Right lung (tissue), 10 donors: ENCODE measurements around the gene ZNF283. TPM values are rescaled to one million over a fixed set of nuclear protein-coding genes. Genes with fewer than 3 reads are reported as not detected.
A peak's percentile ranks its signal among the peaks of the same experiment; 100 is the strongest.

Experiments
- DNase-seq, 2 donors: peaks; one replicate each; pipeline ENCODE4 v3.0.0-alpha.2; 2013
- long read RNA-seq, 8 donors: transcript quantifications; one replicate each; lab custom pipeline, GENCODE V29; 2026
- polyA plus RNA-seq, 5 donors: library from polyadenylated mRNA; unstranded; fragments of 120-200 nt; gene quantifications; one replicate each; pipeline versions ENCODE4 v1.2.1 to v1.2.3, GENCODE V29; 2013; ENCODE audit warnings: inconsistent platforms in 1 of 5, low replicate concordance in 1 of 5; ENCODE audit not compliant: insufficient read length in 5 of 5, insufficient read depth in 1 of 5

The ZNF283 gene
- 10 to 100 TPM; 10.0 to 24.2 (median 22.8) TPM for polyA plus RNA-seq
- long read RNA-seq, donor 1 = 0 reads
- long read RNA-seq, donor 2, partial matches to known transcripts = 5 of 5 reads
- long read RNA-seq, donor 2, other reads (novel, unspliced or antisense) = 0 of 5 reads
- long read RNA-seq, donor 3 = 0 reads
- long read RNA-seq, donor 4 = 0 reads
- long read RNA-seq, donor 5 = 0 reads
- long read RNA-seq, donor 6 = 0 reads
- long read RNA-seq, donor 7, partial matches to known transcripts = 0 of 1 reads
- long read RNA-seq, donor 7, other reads (novel, unspliced or antisense) = 0 of 1 reads
- long read RNA-seq, donor 8 = 0 reads

DNA sequence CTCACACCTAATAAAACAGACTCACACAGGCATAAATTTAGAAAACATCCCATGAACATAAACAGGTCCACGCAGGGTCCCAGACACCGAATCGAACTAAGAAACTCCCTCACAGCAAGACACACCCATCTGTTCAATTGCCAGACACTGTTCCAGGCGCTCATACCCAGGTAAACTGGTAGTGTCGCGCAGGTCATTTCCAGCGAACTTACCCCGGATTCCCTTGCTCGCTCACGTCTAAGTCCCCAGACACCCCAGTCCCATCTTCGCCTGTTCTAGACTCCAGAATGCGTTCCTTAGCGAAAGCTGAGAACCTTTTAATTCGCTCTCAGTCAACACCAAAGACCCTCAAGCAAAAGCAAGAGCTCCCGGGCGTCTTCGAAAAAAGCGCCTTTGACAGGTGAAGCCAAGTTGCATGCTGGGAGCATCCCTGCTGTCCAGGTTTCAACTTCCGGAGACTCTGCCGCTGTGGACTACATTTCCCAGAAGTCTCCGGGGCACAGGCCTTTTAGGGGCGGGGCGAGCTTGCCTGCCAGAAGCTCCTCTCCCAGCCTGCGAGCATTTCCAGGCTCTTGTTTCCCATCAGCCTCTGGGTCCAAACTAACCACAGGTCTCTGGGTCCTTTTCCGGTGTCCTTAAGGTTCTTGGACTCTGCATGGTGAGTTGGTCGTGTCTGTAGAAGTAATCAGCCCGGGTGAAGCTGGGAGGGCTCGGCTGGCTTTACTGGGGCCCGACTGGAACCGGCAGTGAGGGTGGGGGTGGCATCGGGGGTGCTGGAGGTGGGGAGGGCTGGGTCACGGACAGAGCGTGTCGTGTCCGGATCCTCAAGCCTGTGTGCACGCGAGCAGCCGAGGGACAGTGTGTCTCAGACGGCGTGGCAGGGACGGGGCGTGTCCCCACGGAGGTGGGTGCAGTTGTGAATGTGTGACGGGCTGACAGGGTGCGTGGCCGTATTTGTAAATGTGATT, at the start of gene ZNF283:
Gene ZNF283, plus strand, starts transcription at position 535 of the 968 bp plus-strand sequence. CDS start 6,184 bp downstream, outside the sequence.
- peak; percentile 74 to 83 for DNase-seq

DNA sequence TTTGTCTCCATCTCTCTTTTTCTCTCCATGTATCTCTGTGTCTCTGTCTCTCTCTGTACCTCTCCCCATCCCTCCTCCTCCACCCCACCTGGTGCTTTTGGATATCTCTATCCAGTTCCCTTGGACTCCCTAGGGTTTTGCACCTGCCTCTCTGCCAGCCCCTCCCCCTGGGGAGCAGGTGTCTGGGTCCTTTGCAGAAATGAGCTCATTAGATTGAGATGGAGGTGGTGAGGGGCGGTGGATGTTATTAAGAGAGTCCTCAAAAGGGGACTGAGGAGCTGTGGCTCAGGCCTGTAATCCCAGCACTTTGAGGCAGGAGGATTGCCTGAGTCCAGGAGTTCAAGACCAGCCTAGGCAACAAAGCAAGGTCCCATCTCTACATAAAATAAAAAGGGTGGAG, 48.5 kb upstream of the ZNF283 start:
- DNase-seq = no peak

DNA sequence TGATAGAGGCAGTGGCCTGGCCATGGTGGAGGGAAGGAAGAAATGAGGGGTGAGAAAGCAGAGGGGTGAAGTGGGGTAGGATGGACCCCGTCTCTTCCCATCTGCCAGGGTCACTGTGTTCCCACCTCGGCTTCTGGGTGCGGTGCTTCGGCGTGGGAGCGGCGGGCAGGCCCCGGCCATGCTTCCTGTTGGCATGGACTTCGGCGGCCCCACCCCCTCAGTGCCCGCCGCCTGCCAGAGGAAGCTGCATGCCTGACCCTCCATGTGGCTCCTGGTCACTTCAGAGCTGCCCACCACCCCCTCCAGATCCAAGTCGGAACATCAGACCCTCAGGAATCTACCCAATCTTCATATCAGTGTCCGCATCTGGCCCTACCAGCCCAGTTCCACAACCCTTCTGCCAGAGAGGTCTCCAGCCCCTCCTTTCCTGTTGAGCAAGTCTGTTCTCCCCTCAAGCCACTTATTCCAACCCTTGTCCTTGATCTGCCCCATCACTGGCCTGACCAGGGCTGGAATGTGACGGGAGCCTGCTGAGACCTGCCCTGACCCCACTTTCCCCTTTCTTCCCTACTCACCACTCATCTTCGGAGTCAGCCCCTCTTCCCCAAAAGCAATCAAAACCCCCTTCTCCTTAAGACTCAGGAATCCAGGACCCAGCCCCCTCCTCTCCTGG, 47.8 kb upstream of the ZNF283 start:
- no peak for DNase-seq

DNA sequence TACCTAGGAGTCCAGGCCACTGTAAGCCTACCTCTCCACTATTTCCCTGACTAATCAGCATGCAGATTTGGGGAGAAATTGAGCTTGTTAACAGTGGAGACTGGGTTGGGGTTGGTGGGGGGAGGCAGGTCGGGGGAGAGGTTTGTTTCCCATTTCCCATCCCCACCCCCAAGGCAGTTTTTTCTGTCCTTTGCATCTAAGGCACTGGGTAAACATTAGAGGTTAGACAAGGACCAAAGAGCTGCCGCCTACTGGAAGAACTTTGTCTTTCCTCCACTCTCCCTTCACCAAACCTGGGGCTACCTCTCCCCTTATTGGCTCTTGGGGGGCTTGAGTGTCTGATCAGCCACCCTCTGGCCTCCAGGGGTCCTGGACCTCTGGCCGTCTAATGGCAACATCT, 47.3 kb upstream of the ZNF283 start:
- no peak for DNase-seq

DNA sequence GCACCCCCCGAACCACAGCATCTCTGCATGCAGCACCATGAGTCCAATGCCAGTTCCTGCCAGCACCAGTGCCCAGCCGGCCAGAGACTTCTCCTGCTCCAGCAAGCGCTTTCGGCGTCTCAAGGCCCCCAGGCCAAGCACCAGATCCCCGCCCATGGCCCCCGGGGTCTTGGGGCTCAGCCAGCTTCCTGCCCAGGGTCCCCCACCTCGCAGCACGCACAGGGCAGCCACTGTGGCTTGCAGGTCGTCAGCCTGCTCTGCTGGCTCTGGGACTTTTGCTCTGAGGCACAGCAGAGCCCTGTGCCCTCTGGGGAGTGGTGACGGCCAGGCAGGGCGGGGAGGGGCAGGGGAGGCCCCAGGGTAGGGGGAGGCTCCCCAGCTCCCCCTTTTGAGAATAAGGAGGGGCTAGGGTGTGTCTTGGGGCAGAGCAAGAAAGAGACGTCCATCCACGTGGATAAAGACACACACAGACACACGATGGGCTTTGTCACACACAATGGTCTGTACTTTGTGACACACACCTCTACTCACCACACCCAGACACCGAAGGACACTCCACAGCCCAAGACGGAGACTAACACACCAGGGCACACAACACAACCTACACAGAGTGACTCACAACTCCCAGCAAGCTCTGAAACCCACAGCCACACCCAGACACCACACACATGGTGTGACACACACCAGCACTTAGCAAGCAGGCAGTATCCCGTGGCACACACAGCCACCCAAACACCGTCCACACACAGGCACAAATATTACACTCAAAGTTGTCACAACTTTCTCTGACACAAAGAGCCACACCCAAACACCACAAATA, 46.2 kb upstream of the ZNF283 start, which contains the start of gene KCNN4:
Gene KCNN4, minus strand, starts transcription at position 268 of the 820 bp plus-strand sequence. Its CDS starts 112 bp downstream, at position 156.
- DNase-seq = no peak

DNA sequence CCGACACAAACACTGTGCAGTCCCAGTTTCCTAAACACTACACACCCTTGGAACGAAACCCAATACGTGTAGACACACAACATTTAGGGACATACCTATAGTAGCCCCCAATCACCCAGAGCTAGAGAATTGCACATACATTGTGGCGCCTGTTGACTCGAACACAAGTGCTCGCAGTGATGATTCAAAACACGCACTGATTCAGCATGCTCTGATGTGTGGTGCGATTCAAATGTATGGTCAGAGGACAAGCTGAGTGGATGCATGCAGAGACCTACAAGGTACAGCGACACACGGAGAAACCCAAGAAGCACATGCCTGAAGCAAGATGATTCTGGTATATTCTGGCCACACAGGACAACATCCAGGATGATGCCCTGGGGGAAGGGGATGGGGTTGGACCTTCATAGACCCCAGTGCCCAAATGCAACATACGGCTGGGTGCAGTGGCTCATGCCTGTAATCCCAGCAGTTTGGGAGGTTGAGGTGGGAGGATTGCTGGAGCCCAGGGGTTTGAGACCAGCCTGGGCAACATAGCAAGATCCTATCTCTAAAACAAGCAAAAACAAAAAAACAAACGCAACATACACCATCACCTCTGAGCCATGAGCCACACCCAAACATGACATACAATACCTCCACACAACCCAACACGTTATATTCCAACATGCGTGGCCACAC, 45.4 kb upstream of the ZNF283 start:
- no peak for DNase-seq

DNA sequence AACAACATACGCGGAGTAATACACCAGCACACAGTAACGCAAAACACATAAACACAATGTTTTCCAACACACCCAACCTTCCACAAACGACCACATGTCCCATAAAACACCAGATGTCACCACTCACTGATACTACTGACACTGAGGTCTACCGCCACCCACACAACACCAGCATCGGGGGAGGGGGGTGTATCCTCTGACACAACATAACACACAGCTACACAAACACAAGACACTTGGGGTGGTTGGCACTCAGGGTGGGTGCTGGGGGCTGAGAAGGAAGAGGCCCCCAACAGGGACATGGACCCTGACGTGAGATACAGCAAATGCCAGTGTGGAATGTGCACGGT, 44.8 kb upstream of the ZNF283 start:
- no peak for DNase-seq

DNA sequence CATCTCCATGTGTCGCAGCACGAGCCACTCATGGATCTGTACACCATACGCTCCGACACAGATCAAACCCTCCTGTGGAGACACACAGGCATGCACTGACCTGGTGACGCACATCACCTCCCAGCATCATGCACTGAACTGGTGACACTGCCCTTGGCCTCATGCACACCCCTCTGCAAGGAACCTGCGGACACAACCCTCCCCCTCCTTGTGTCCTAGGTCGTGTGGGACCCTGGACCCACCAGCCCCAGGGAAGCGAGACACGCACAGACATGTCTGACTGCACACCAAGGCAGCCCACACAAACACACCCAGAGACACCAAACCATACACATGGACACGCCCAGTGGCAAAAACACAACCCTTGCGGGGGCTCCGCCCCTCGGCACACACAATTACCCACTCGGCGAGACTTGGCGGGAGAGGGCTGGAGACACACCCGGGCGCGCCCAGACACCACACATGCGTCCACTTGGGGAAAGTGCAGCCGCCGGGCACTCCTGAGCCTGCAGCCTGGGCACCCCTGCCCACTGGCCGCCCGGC, 44.4 kb upstream of the ZNF283 start:
- no peak for DNase-seq

DNA sequence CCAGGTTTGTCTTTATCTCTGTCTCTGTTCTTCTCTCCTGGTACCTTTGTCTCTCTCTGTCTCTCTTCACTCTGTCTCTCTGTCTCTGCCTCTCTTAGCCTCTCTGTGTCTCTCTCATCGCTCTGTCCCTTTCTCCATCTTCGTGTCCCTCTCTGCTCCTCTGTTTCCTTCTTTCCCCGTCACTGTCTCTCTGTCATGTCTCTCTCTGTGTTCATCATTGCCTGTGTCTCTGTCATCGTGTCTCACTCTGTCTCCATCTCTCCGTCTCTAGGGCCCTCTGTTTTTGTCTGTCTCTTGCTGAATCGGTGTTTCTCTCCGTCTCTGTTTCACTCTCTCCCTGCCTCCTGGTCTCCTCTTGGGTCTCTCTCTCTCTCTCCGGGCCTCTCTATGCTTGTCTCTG, 43.5 kb upstream of the ZNF283 start:
- no peak for DNase-seq

DNA sequence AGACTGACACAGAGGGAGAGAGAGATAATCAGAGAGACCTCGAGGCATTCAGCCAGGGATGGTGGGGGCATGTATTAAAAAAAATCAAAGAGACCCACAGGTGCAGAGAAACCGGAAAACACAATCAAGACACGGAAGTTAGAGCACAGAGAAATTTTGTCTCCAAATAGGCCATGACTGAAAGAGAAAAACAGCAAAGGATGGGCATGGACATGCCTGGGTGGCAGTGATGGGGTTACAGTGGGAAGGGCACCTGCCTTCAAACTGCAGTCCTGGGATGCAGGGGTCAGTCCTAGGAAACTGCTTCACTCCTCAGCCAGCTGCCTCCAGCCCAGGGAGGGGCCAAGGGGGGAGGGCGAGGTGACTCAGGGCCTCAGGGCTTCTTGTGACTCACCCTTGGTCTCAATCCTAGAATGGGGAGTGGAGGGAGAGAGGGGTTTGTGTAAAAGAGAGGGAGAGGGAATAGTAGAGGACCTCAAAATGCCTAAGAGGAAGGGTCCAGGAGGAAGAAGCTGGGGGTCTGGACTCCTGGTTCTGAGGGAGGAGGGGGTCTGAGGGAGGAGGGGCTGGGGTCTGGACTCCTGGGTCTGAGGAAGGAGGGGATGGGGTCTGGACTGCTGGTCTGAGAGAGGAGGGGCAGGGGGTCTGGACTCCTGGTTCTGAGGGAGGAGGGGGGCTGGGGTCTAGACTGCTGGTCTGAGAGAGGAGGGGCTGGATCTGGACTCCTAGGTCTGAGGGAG, 42.7 kb upstream of the ZNF283 start:
- DNase-seq = no peak

DNA sequence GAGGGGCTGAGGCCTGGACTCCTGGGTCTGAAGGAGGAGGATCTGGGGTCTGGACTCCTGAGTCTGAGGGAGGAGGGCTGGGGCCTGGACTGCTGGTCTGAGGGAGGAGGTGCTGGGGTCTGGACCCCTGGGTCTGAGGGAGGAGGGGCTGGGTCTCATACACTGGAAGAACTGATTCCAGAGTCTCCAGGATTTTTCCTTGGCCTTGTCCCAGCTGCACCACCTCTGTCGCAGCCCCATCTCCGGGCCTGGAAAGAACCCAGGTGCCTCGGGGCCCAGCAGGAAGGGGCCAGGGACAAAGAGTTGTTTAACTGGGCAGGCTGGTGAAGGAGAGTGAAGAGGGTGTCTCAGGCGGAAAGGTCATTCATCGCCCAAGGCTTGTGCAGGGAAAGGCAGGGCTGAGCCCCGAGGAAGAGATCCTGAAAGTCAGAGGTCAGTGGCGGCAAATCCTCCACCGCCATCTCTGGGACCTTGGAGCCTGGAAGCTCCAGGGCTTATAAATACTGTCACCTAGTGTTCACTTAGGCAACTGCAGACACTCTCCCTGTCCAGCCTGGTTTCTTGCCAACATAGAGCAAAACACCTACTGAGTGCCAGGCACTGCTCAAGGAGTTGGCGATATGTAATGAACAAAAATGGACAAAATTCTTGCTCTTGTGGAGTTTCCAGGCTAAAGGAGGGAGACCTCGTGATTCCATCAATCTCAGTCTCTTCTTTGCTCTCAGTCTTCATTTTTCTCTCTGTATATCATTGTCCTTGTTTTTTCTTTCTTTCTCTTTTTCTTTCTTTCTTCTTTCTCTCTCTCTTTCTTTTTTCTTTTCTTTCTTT, 41.9 kb upstream of the ZNF283 start:
- peak in 1 of 2 donors; percentile 45 for DNase-seq

DNA sequence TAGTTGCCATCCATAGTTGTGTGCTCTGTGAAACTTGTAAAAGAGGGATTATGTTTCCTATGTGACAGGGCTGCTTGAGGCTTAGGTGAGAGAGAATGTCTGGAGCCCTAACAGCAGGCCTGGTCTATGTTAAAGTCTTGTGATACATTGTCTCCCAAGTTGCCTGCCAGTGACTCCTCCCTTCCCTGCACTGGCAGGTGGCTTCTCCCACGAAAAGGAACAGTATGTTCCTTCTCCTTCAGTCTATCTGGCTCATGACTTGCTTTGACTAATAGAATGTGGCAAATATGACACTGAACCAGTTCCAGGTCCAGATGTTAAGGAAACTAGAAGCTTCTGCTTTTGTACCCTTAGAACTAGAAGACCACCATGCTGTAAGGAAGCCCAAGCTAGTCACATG, 40.5 kb upstream of the ZNF283 start:
- DNase-seq = no peak

DNA sequence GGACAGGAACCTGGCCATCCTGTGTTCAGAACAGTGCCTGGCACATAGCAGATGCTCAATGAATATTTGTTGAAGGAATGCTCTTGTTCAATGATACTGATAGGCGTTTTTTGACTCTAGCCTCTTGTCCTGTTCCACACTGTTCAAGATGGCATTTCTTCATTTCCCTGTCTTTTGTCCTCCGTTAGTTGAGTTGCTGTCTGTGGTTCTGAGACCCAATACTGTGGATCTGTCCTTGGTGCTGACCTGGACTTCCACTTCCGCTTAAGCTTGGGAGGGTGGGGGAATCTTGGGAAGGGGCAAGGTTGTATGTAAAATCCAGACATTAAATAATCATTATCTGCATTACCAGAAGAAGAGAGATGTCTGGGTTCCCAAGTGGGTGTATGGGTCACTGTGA, 38.1 kb upstream of the ZNF283 start:
- no peak for DNase-seq

DNA sequence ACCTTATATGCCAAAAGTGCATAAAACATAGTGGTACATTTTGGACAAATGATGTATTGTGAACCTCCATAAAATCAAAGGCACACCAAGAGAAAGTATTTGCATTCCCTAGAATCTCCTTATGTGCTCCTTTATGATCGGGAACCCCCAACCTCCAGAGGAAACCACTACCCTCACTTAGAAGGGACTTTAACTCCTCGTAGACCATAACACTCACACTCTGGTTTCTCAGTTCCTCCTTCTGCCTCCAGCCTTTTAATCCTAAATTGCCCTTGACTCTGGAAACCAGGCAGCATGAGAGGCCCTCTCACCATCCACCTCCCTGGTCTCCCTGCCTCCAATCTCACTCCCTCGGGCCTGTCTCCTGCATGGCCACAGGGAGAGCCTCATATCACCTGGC, 36.5 kb upstream of the ZNF283 start:
- no peak for DNase-seq

DNA sequence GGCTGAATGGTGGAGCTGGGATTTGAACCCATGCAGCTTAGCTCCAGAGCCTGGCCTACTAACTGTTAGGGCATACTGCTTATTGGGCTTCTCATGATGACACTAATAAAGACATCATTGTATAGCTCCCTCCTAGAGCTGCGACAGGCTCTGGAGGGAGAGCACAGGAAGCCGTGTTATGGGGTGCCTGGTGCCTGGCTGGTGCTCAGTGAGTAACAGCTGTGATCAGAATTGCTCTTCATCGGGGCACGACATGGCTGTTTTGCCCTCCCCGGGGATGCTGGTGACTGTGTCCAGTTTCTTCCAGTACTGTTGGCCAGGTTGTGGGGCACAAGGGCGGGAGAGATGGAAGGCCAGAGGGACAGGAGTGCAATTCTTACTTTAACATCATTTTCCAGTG, 30.0 kb upstream of the ZNF283 start:
- no peak for DNase-seq

DNA sequence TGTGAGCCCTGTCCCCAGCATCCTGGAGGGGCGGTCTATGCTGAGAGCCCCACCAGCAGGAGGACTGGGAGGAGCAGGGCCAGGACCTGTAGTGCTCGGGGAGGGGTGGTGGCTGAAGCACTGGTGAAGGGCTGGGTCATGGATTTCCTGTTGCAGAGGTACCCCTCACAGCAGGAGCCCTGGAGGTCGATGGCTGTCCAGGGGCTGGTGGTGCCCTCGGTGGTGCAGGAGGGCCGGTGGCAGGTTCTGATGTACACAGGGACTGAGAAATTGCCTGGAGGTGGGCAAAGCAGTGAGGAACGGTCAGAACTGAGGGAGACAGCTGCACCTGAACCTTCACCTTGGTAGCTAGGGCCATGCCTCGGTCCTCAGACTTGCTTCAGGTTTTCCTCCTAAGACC, 29.6 kb upstream of the ZNF283 start:
- DNase-seq = no peak

DNA sequence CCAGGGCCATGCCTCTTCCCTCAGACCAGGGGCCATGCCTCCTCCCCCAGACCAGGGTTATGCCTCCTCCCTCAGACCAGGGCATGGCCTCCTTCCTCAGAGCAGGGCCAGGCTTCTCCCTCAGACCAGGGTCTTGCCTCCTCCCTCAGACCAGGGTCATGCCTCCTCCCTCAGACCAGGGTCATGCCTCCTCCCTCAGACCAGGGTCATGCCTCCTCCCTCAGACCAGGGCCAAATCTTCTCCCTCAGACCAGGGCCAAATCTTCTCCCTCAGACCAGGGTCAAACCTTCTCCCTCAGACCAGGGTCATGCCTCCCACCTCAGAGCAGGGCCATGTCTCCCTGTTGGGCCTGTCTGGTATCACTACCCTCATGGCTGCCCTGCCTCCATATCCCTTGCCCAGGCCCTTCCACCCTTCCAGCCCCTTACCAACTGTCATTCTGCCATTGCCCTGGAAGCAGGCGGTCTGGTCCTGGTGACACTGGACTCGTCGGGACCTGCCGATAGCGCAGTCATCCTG, 29.0 kb upstream of the ZNF283 start:
- DNase-seq = no peak
